ENCODE data around the gene RHOB.
"Not testable (repeated sequence)": the region's sequence is repeated elsewhere in the genome, so short reads cannot be mapped to it uniquely, and the experiment has no call there.

The RHOB gene

DNA sequence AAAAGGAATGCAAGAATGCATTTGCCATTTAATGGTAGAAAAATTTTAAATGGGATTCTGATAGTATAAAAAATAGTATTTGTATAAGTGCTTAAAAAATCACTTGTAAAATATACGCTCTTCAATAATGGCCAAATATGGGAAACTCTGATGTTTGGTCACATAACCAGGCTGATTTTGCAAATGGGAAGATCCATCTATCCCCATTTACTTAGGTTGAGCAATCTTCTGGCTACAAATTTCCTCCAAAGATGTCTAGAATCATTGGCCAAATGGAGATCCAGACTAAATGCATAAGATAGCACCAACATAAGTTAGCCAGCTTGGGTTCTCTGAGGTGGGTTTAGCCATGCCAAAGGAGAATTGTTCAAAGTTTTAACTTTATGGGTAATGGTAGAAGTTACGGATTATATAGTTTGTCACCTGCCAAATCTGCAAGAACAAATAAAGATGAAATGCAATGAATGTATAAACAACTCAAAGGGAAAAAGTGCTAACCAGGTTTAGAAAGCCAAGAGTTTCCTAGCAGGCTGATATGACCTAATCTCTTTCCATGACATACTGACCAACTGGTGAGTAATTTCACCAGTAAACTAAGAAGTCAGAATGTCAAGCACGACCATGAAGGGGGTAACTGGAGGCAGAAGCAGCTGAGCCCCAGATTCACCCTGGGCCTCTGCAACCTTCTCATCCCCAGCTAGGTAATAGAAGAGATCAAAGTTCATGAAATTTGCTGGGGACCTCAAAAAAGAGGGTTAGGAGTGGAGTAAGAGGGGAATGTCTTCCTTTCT lies 10.0 kb downstream of the RHOB start:
- DNase-seq (ENCODE audit: low spot score in 2 of 2) = no peak
- Histone ChIP-seq H3K27me3 (ENCODE audit: low read depth) (no peaks in the 10 kb centered on the region), H3K4me1 (peaks cover 3% of the 10 kb centered on the region), H3K36me3 (replicated peaks) (no peaks in the 10 kb centered on the region), H3K9me3 (peaks cover 4% of the 10 kb centered on the region), H3K4me3 (no peak overlapping the region)
- in situ Hi-C loops (cut with MboI; ENCODE audit: low sequenced_read_pairs) = no loop called here

DNA sequence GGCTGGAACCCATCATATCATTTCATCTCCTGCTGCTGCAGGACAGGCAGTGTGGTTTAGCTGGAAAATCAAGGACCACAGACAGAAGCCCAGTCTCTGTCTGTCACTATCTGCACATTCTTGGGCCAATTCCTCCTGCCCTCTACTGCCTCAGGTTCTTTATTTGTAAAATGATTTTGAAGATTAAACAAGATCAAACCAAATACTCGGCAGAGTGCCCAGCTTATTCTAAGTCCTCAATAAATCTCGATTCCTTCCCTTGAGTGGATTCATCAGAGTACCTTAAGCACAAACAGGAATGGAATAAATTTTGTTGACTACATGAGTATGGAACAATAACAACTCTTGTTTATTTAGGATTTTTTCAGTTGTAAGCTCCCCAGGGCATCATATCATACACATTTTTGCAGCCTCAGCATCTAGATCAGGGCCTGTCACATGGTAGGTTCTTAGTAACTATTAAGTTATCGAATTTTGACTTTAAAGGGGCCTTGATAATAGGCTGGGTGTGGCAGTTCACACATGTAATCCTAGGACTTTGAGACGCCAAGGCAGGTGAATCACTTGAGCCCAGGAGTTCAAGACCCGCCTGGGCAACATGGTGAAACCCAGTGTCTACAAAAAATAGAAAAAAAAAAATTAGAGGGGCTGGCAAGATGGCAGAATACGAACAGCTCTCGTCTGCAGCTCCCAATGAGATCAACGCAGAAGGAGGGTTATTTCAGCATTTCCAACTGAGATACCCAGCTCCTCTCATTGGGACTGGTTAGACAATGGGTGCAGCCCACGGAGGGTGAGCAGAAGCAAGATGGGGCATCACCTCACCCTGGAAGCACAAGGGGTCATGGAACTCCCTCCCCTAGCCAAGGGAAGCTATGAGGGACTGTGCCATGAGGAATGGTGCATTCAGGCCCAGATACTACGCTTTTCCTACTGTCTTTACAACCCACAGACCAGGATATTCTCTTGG lies 11.1 kb downstream of the RHOB start:
- Histone ChIP-seq H3K9me3 (peaks cover 4% of the 10 kb centered on the region), H3K27me3 (ENCODE audit: low read depth) (no peaks in the 10 kb centered on the region), H3K4me3 (no peak overlapping the region), H3K4me1 (peaks cover 3% of the 10 kb centered on the region), H3K36me3 (replicated peaks) (no peaks in the 10 kb centered on the region)
- DNase-seq (ENCODE audit: low spot score in 2 of 2) = no peak
- in situ Hi-C loops (cut with MboI; ENCODE audit: low sequenced_read_pairs) = no loop called here

DNA sequence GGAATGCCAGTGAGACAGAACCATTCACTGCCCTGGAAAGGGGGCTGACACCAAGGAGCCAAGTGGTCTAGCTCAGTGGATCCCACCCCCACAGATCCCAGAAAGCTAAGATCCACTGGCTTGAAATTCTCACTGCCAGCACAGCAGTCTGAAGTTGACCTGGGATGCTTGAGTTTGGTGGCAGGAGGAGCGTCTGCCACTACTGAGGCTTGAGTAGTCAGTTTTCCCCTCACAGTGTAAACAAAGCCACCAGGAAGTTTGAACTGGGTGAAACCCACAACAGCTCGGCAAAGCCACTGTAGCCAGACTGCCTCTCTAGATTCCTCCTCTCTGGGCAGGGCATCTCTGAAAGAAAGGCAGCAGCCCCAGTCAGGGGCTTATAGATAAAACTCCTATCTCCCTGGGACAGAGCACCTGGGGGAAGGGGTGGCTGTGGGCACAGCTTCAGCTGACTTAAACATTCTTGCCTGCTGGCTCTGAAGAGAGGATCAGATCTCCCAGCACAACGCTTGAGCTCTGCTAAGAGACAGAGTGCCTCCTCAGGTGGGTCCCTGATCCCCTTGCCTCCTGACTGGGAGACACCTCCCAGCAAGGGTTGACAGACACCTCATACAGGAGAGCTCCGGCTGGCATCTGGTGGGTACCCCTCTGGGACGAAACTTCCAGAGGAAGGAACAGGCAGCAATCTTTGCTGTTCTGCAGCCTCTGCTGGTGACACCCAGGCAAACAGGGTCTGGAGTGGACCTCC lies 12.0 kb downstream of the RHOB start:
- H3K27me3 ChIP-seq (ENCODE audit: low read depth); H3K36me3 ChIP-seq (replicated peaks); H3K4me1 ChIP-seq; H3K9me3 ChIP-seq; in situ Hi-C loops (cut with MboI; ENCODE audit: low sequenced_read_pairs); DNase-seq (ENCODE audit: low spot score in 2 of 2); H3K4me3 ChIP-seq: not testable (repeated sequence)

DNA sequence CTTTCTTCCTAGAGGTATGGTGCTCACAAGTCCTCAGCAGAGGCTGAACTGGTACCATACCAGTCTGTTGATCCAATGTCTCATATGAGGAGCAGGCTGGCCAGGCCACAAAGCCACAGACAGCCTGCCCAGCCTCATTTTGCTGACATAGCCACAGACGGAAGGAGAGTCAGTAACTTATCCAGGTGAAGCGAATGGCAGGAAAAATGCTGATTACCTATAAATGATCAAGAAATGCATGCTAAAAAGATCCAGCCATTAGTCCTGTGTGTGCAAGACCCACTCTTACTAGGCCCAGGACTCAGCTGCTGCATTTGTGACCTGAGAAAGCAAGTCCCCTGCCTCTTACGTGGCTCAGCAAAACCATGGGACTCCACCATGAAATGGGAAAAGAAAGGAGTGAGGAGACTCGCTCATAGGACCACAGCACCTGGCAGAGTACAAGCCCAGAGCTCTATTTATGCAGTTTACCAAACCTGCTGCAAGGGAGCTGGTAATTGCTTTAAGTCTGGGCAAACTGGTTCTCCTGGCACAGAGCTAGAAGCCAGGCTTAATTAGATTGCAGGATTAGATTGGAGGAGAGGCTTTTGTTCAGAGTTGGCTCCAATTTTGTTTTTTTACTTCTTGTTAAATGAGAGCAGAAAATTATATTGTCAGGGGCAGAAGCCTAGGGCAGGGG lies 19.0 kb downstream of the RHOB start:
- no peak for DNase-seq (ENCODE audit: low spot score in 2 of 2)
- Histone ChIP-seq H3K36me3 (replicated peaks) (no peaks in the 10 kb centered on the region), H3K4me3 (no peak overlapping the region), H3K4me1 (peaks cover 3% of the 10 kb centered on the region), H3K9me3 (no peaks in the 10 kb centered on the region; the same call in 1 of the 2 replicates), H3K27me3 (ENCODE audit: low read depth) (no peaks in the 10 kb centered on the region)
- in situ Hi-C loops (cut with MboI; ENCODE audit: low sequenced_read_pairs) = no loop called here

DNA sequence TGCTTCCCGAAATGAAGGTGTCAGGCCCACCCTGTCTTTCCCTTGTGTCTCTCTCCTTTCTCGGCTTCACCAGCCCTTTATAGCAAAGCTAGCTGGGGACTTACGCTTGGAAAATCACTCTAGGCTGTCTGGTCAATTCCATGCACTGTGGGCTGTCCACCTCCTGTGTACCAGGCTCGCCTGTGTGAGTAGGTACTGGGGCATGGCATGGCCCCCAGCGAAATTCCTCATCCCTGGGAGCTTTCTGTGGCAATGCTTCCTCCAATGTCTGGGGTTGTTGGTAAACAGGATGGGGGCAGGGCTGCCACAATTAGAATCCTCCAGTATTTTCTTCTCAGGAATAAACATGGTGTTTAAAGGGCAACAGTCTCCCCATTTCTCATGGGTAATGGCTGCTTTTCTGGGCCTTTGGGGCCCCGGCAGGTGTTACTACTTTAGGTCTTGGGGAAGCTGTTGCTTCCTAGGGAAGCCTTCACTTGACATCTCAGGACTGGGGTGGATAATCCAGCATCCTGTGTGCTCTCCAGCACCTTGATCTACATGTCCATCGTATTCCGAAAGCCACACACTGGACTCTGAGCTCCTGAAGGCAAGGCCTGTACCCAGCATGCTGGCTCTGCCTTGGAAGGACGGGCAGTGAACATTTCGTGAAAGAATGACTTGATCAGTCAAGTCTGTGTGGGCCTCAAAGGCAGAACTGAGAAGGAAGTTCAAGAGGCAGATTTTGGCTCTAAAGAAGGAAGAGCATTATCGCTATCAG lies 21.1 kb downstream of the RHOB start:
- in situ Hi-C loops (cut with MboI; ENCODE audit: low sequenced_read_pairs) = no loop called here
- Histone ChIP-seq H3K27me3 (ENCODE audit: low read depth) (no peaks in the 10 kb centered on the region), H3K36me3 (replicated peaks) (no peaks in the 10 kb centered on the region), H3K9me3 (no peaks in the 10 kb centered on the region), H3K4me3 (no peak overlapping the region), H3K4me1 (no peaks in the 10 kb centered on the region)
- no peak for DNase-seq (ENCODE audit: low spot score in 2 of 2)

DNA sequence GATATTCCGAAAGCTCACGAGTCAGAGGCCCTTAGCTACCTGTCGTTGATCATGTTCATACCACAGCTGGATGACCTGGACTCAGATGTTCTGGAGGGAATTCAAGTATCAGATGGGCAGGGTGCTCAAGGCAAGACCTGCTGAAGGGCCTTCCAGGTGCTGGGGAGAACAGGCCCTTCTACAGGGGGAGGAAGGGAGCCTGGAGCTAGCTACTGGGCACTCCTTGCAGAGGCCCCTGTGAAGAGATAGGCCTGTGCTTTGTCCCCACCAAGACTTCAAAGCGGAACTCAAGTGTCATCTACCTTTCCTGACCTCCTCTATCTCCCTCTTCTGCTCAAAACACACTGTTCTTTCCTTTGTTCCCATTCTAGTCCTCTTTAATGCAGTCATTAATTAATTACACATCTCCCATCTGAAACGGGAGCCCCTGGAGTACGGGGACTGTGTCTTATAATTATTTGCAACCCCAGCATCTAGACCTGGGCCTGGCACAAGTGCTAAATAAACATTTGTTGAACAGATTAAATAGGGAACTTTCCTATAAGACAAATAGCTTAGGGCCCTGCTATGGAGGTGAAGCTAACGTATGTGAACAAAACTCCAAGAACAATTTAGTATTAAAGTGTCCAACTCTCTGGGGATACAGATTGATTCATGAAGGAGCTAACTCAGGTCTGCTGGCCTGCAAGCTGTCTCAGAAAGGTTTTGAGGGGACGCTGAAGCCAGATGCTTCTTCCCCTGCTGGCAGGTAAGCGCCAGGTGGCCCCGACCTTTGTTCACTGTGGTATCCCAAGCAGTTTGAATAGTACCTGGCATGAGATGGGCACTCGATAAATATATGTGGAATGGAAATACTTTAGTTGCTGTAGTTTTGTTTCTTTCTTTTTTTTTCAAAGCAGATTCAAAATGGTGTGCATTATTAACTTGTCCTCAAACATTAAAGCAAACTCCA lies 22.0 kb downstream of the RHOB start:
- H3K9me3 ChIP-seq = no peaks in the 10 kb centered on the region
- no peaks in the 10 kb centered on the region for H3K4me1 ChIP-seq
- no peaks in the 10 kb centered on the region for H3K36me3 ChIP-seq (replicated peaks)
- DNase-seq (ENCODE audit: low spot score in 2 of 2) = no peak
- H3K4me3 ChIP-seq = no peak overlapping the region
- in situ Hi-C loops (cut with MboI; ENCODE audit: low sequenced_read_pairs) = no loop called here
- no peaks in the 10 kb centered on the region for H3K27me3 ChIP-seq (ENCODE audit: low read depth)

DNA sequence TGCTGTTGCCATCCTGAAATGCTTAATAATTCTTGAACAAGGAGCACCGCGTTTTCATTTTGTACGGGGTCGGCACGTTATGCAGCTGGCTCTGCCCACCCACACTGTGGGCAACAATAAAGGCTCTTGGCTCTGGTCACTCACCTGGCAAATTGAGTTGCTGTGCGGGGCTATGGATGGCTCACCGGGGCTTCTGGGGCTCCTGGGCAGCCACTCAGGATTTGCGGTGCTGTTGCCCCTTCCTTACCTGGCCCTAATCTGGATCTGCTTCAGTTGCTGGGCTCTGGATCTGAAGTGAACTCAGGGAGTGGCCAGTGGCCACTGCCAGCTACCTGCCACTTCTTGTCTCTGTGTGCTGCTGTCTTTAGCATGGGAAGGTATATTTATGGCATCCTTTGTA lies 22.7 kb downstream of the RHOB start:
- Histone ChIP-seq H3K4me3 (no peak overlapping the region), H3K36me3 (replicated peaks) (no peaks in the 10 kb centered on the region), H3K27me3 (ENCODE audit: low read depth) (no peaks in the 10 kb centered on the region), H3K4me1 (0 out of 2 replicates have a peak, but pooled peaks cover 3% of the 10 kb centered on the region), H3K9me3 (no peaks in the 10 kb centered on the region)
- DNase-seq (ENCODE audit: low spot score in 2 of 2) = no peak
- in situ Hi-C loops (cut with MboI; ENCODE audit: low sequenced_read_pairs) = no loop called here

DNA sequence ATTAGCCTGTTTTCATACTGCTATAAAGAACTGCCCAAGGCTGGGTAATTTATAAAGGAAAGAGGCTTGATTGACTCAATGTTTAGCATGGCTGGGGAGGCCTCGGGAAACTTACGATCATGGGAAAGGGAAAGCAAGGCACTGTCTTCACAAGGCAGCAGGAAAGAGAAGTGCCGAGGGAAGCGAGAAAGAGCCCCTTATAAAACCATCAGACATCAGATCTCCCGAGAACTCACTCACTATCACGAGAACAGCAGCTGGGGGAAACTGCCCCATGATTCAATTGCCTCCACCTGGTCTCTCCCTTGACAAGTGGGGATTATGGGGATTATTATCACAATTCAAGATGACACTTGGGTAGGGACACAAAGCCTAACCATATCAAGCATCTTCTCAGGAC lies 23.3 kb downstream of the RHOB start:
- Histone ChIP-seq H3K4me1 (0 out of 2 replicates have a peak, but pooled peaks cover 5% of the 10 kb centered on the region), H3K36me3 (replicated peaks) (no peaks in the 10 kb centered on the region), H3K27me3 (ENCODE audit: low read depth) (no peaks in the 10 kb centered on the region), H3K4me3 (no peak overlapping the region), H3K9me3 (no peaks in the 10 kb centered on the region)
- in situ Hi-C loops (cut with MboI; ENCODE audit: low sequenced_read_pairs) = no loop called here
- no peak for DNase-seq (ENCODE audit: low spot score in 2 of 2)

DNA sequence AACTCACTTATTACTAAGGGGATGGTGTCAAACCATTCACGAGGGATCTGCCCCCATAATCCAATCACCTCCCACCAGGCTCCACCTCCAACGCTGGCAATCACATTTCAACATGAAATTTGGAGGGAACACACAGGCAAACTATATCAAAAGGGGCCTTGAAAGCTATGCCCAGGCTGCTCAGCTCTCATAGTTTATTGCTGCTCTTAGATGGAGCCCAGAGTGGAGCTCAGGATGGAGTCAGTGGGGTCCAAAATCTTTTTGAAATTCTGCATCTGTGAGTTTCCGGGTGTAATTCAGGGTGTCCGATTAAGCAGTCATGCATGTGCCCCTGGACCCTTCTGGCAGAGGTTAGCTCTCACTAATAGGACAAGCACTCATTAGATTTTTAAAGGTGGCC lies 24.3 kb downstream of the RHOB start:
- no peaks in the 10 kb centered on the region for H3K27me3 ChIP-seq (ENCODE audit: low read depth)
- H3K36me3 ChIP-seq (replicated peaks) = no peaks in the 10 kb centered on the region
- H3K9me3 ChIP-seq = no peaks in the 10 kb centered on the region
- no peak overlapping the region for H3K4me3 ChIP-seq
- DNase-seq (ENCODE audit: low spot score in 2 of 2) = no peak
- in situ Hi-C loops (cut with MboI; ENCODE audit: low sequenced_read_pairs) = no loop called here
- 0 out of 2 replicates have a peak, but pooled peaks cover 5% of the 10 kb centered on the region for H3K4me1 ChIP-seq

DNA sequence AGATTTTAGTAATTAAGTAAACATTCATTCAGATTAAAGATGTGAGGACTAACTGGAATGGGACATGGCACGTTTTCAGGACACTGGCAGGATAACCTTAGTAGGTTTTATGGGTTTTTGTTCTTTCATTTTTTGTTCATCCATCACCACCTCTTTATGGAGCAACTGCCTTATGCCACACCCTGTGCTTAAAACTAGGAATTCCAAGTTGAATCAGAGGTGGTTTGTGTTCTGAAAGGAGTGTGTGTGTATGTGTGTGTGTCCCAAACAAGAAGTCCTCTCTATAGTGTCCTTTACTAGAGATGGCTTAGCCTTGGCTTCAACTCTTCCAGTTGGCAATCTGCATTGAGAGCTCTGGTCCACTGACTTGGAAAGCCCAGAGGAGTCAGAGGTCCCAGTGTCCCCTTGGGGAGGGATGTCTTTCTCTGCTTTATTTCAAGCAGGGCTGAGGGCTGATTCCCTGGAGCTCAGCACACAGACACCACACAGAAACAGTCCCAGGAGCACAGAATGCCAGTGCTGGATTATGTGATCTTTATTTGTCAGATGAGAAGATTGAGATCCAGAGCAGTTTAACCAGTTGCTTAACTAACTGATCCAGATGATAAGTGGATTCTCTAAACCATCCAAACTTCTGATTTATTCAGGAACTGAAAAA lies 25.2 kb downstream of the RHOB start:
- Histone ChIP-seq H3K9me3 (no peaks in the 10 kb centered on the region), H3K27me3 (ENCODE audit: low read depth) (no peaks in the 10 kb centered on the region), H3K36me3 (replicated peaks) (no peaks in the 10 kb centered on the region), H3K4me3 (no peak overlapping the region), H3K4me1 (0 out of 2 replicates have a peak, but pooled peaks cover 5% of the 10 kb centered on the region)
- in situ Hi-C loops (cut with MboI; ENCODE audit: low sequenced_read_pairs) = no loop called here
- peak in 1 of 2 experiments; percentile 18 for DNase-seq (ENCODE audit: low spot score in 2 of 2)

DNA sequence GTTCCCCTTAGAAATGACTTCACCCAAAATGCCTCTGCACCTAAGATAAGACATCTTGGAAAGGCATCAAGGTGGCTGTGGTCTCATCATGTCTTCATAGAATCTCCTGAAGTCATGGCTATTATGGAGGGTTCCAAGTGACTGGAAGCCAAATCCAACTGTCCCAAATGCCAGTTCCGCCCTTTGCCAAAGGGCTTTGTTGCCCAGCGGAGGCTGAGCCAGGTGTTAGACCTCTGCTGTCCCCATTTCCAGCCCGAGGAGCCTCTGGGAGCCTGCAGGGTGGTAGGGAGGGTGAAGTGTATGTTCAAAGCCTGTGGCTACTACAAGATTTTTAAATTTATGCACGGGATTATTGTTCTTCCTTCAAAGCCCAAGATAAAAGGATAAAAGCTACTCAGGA lies 25.7 kb downstream of the RHOB start:
- H3K9me3 ChIP-seq = no peaks in the 10 kb centered on the region
- no peaks in the 10 kb centered on the region for H3K36me3 ChIP-seq (replicated peaks)
- no peaks in the 10 kb centered on the region for H3K27me3 ChIP-seq (ENCODE audit: low read depth)
- in situ Hi-C loops (cut with MboI; ENCODE audit: low sequenced_read_pairs) = no loop called here
- H3K4me3 ChIP-seq = no peak overlapping the region
- no peak for DNase-seq (ENCODE audit: low spot score in 2 of 2)
- 0 out of 2 replicates have a peak, but pooled peaks cover 5% of the 10 kb centered on the region for H3K4me1 ChIP-seq
